Duodenal mucosa (tissue), 2 donors: ENCODE measurements around the gene CLECL1.

Experiments
- H3K27ac ChIP-seq: one replicate; pipeline ENCODE4 v1.7.0; 2013; ENCODE audit warnings: low read depth, low read length
- H3K27me3 ChIP-seq, 2 donors: one replicate each; pipeline ENCODE4 v1.7.0; 2013; ENCODE audit warnings: low read length in 2 of 2, control low read depth in 1 of 2; ENCODE audit not compliant: insufficient read depth in 2 of 2, control insufficient read depth in 1 of 2
- H3K36me3 ChIP-seq, 2 donors: one replicate each; pipeline ENCODE4 v1.7.0; 2013; ENCODE audit warnings: low read length in 2 of 2, control low read depth in 1 of 2; ENCODE audit not compliant: insufficient read depth in 2 of 2, control insufficient read depth in 1 of 2
- H3K4me1 ChIP-seq, 2 donors: one replicate each; pipeline ENCODE4 v1.7.0; 2013; ENCODE audit warnings: low read length in 2 of 2, control low read depth in 1 of 2; ENCODE audit not compliant: insufficient read depth in 2 of 2, control insufficient read depth in 1 of 2
- H3K4me3 ChIP-seq, 2 donors: one replicate each; pipeline ENCODE4 v1.7.0; 2013; ENCODE audit warnings: low read length in 2 of 2, low read depth in 1 of 2
- H3K9ac ChIP-seq, 2 donors: one replicate each; pipeline ENCODE4 v1.7.0; 2013; ENCODE audit warnings: low read length in 2 of 2, low read depth in 1 of 2
- H3K9me3 ChIP-seq, 2 donors: one replicate each; pipeline ENCODE4 v1.7.0; 2013; ENCODE audit warnings: low read length in 2 of 2, control low read depth in 1 of 2; ENCODE audit not compliant: control insufficient read depth in 1 of 2

CLECL1 gene

DNA sequence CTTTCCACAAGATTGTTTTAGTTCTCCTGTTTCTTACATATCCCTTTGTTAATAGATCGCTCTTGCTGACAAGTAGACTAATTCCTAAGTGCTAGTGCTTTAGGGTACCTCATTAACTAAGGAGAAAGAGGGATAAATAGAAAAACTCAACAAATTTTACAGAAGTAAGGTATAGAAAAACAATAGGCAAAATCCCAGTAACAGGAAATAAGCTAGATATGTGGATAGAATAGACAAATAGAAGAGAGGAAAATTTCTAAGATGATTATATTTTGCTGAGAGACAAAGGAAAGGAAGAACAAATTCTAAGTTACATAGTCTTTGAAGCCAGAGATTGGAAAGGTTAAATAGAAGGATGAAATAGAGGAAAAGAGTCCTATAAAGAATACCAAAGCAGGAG, 26.8 kb upstream of the CLECL1 start:
- Histone ChIP-seq H3K9ac (peak overlapping the region in 1 of 2 donors; percentile 52), H3K4me1 (peaks cover 5 to 10% of the 10 kb centered on the region in 2 donors), H3K36me3 (no peaks in the 10 kb centered on the region), H3K27ac (peak overlapping the region; percentile 23), H3K27me3 (no peaks in the 10 kb centered on the region), H3K4me3 (peak overlapping the region; percentile 38 to 63), H3K9me3 (no peaks in the 10 kb centered on the region)

DNA sequence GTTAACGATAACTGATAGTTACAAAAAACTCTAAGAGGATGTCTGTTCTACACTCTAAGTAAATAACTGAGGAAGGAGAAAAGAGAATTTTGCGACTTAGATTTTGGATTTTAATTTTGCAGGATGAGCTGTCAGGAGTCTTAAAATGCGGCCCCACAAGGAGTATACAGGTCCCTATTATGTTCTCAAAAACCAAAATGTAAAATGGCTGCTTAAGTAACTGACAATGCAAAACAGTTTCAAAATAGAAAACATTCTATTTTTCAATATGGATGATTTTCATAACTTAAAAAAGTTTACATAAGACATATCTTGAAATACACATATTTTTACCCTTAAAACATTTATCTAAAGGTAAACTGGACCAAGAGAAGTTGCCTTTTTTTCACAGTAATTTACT, 25.2 kb upstream of the CLECL1 start:
- no peak overlapping the region for H3K27ac ChIP-seq
- H3K9me3 ChIP-seq: no peaks in the 10 kb centered on the region
- H3K4me1 ChIP-seq: no peaks in the 10 kb centered on the region
- H3K36me3 ChIP-seq: no peaks in the 10 kb centered on the region
- H3K4me3 ChIP-seq: peak overlapping the region; percentile 47 to 67
- no peaks in the 10 kb centered on the region for H3K27me3 ChIP-seq
- peak overlapping the region; percentile 35 to 52 for H3K9ac ChIP-seq

DNA sequence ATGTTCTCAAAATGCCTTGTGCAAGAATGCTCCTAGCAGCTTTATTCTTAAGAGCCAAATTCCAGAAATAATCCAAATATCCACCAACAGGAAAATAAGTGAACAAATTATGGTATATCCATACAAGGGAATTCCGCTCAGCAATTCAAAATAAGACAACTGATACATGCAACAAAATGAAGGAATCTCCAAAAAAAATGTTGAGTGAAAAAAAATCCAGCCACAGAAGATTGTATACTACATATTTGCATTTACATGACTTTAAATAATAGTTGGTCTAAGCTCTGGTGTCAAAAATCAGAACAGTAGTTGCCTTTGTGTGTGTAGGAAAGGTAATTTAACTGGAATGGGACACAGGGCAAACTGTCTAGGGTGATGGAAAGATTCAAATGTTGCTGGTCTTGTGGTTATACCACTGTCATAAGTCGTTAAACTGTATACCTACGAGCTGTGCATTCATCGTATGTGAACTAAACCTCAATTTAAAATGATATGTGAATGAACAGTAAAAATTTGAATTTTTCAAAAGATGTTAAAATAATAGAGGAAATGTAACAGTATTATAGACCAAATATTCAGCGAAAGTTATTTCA, 24.6 kb upstream of the CLECL1 start:
- Histone ChIP-seq H3K27ac (no peak overlapping the region), H3K4me3 (peak overlapping the region in 1 of 2 donors; percentile 19), H3K9ac (peak overlapping the region in 1 of 2 donors; percentile 22), H3K9me3 (no peaks in the 10 kb centered on the region), H3K4me1 (no peaks in the 10 kb centered on the region), H3K27me3 (no peaks in the 10 kb centered on the region), H3K36me3 (no peaks in the 10 kb centered on the region)

DNA sequence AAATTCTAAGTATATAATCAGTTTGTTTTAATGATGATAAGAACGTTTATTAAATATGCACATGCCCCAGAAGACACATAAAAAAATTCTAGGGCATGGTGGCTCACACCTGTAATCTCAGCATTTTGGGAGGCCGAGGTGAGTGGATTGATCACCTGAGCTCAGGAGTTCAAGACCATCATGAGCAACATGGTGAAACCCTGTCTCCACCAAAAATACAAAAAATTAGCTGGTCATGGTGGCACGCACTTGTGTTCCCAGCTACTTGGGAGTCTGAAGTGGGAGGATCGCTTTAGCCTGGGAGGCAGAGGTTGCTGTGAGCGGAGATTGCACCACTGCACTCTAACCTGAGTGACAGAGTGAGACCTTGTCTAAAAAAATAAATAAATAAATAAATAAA, 23.8 kb upstream of the CLECL1 start:
- no peak overlapping the region for H3K9ac ChIP-seq
- H3K27ac ChIP-seq: no peak overlapping the region
- H3K27me3 ChIP-seq: no peaks in the 10 kb centered on the region
- no peak overlapping the region for H3K4me3 ChIP-seq
- H3K36me3 ChIP-seq: no peaks in the 10 kb centered on the region
- H3K9me3 ChIP-seq: no peaks in the 10 kb centered on the region
- no peaks in the 10 kb centered on the region for H3K4me1 ChIP-seq

DNA sequence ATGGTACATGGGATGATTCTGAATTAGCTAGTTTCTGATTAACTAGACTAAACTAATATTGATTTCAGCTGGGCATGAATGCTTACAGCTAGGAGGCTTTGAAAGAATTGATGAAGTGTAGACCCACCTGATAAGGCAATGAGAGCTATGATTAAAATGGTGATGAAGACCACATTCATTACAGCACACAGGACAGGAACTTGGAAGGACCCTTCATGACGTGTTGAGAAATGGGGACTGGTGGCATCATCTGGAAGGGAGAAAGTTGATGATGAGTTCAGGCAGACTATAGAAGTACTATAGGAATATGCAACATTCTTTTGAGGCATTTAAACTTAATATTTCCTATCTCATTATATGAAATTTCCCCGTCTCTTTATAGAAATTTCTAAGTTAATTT, 23.3 kb upstream of the CLECL1 start:
- no peaks in the 10 kb centered on the region for H3K9me3 ChIP-seq
- no peak overlapping the region for H3K9ac ChIP-seq
- no peaks in the 10 kb centered on the region for H3K4me1 ChIP-seq
- H3K4me3 ChIP-seq: no peak overlapping the region
- H3K27me3 ChIP-seq: no peaks in the 10 kb centered on the region
- H3K27ac ChIP-seq: no peak overlapping the region
- H3K36me3 ChIP-seq: no peaks in the 10 kb centered on the region

DNA sequence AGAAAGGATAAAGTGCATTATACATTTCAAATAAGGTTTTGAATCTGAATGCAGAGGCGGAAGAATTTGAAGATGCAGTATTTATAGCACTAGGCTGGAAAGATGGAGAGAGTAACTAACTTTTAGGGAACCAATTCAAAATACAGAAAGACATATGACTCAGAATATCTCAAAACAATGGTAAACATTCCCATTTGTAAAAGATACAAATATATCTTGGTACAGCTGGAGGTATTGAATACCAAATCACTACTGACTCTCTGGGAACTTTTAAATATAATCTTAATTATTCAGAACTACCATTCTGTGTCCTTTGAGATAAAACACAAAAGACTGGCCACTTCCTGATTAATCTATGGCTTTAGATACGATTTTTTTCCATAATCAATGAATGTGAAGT, 22.7 kb upstream of the CLECL1 start:
- no peaks in the 10 kb centered on the region for H3K36me3 ChIP-seq
- no peaks in the 10 kb centered on the region for H3K27me3 ChIP-seq
- no peak overlapping the region for H3K9ac ChIP-seq
- H3K9me3 ChIP-seq: no peaks in the 10 kb centered on the region
- H3K4me1 ChIP-seq: no peaks in the 10 kb centered on the region
- no peak overlapping the region for H3K4me3 ChIP-seq
- H3K27ac ChIP-seq: no peak overlapping the region

DNA sequence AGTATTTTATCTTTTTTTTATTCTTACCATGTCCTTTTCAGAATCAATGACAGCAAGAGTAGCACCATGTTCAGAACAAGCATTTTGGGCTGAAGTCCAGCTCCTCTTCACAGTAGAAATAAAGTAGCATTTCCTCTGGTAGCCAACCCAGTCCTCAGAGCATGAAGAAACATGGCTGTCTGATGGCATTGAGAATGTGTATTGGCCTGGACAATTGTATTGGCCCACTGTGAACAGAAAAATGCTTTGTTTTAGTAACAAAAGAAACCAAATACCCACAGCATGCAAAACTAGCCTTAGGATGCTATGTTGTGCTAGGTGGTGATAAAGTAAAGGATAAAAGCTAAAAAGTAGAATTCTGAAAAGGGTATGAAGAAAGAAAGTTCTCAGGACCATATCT, 22.1 kb upstream of the CLECL1 start:
- H3K9me3 ChIP-seq: no peaks in the 10 kb centered on the region
- no peak overlapping the region for H3K27ac ChIP-seq
- H3K9ac ChIP-seq: no peak overlapping the region
- no peaks in the 10 kb centered on the region for H3K36me3 ChIP-seq
- no peaks in the 10 kb centered on the region for H3K4me1 ChIP-seq
- H3K4me3 ChIP-seq: no peak overlapping the region
- H3K27me3 ChIP-seq: no peaks in the 10 kb centered on the region

DNA sequence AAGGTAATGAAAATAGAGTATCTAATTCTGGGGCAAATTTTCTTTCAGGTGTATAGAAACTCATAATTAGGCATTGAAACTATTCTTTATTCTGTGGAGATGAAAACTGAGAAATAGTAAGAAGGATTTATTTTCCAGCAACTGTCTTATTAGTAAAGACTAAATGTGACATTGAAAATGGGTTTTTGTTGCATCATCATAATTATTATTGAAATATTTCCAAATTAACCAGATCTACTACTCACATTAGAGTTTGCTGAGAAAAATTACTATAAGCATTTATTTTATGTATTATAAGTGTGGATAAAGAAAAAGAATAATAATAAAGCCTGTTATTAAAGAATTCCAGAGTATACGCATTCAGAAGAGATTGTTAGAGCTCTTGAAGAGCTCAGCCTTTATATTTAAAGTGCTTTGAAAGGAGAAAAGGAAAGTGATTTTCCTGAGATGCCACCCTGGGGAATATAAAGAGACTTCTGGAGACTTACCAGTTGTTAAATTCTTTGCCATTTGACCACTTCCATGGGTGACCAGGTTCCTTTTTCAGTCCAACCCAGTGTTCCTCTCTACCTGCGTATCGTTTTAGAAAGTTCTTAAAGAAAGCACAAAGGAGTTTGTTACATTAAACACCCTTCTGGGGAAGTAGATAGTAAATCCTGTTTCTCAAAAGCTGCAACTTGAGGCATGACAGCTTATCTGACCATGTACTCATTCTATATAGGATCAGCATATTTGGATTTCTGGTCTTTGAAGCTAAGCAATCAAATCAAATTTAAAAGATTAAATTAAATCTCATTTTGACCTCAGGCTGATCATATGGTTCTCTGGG, 21.4 kb upstream of the CLECL1 start:
- Histone ChIP-seq H3K36me3 (no peaks in the 10 kb centered on the region), H3K4me1 (no peaks in the 10 kb centered on the region), H3K9ac (no peak overlapping the region), H3K27me3 (no peaks in the 10 kb centered on the region), H3K27ac (no peak overlapping the region), H3K9me3 (no peaks in the 10 kb centered on the region), H3K4me3 (no peak overlapping the region)

DNA sequence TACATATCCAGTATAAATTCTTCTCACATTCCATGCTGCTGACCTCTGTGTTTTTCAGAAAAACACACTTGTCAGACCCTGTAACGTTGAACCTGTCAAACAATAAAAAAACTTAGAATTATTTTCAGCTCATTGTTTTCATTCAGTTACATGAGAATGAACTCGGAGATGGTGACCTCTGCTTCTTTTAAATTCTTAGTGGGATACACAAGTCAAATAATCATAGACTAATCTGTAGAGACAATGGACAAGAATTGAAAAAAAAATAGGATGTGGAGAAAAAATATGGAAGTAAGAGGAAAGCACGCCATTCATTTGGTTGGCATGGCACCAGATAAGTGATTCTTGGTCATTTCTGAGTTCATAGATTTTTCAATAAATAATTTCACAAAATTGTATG, 20.6 kb upstream of the CLECL1 start:
- no peaks in the 10 kb centered on the region for H3K27me3 ChIP-seq
- H3K27ac ChIP-seq: no peak overlapping the region
- no peaks in the 10 kb centered on the region for H3K9me3 ChIP-seq
- no peaks in the 10 kb centered on the region for H3K36me3 ChIP-seq
- no peaks in the 10 kb centered on the region for H3K4me1 ChIP-seq
- no peak overlapping the region for H3K4me3 ChIP-seq
- no peak overlapping the region for H3K9ac ChIP-seq

DNA sequence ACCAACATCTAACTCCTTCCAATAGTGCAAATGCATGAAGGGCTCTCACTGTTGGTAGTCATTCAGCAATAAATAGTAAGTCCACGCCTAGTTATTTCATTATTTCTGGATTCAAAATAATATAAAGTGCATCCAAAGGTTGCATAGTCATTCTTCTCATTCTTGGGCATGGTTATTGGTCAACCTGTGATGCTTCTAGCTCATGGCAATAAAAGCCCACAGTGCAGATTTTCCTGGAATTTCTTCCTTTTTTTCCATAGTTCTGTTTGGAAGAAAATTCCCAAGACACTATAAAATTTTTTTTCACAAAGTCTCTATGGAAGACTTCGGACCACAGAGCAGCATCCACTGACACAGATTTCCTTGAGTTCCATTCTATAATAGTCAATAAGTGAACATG, 20.2 kb upstream of the CLECL1 start:
- Histone ChIP-seq H3K4me3 (no peak overlapping the region), H3K27me3 (no peaks in the 10 kb centered on the region), H3K9me3 (no peaks in the 10 kb centered on the region), H3K27ac (no peak overlapping the region), H3K36me3 (no peaks in the 10 kb centered on the region), H3K4me1 (no peaks in the 10 kb centered on the region), H3K9ac (no peak overlapping the region)
